Measurements from ENCODE around the gene HTR2B.

Gene HTR2B

DNA sequence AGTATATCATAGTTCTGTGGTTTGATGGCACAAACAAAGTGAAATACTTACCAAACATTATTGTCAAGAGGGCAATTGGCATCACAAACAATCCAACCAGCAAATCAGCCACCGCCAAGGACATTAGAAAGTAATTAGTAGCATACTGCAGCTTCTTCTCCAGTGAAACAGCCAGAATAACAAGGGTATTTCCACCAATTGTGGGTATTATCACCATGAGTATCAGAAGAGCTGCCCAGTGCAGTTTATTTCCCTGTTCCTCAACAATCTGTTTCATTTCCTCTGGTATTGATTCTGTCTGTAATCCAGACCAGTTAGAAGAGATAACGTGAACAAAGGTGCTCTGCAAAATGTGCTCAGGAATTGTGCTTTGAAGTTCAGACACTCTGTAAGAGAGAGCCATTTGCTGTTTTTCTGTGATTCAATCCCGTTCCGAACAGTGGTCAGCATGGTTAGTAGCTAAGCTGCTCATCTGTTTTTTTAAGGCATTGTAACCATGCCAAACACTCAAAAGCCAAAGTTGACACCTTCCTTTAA is 1.4 kb downstream of the HTR2B start:
- no peak overlapping the region for H3K27ac ChIP-seq (ENCODE audit: low read depth, low read length)
- no peaks in the 10 kb centered on the region for H3K9me3 ChIP-seq (ENCODE audit: control insufficient read depth in 5 of 5, low read length in 5 of 5)
- peaks cover 0 to 2% (median 0%) of the 10 kb centered on the region in 5 donors for H3K36me3 ChIP-seq (ENCODE audit: control insufficient read depth in 5 of 5, insufficient read depth in 5 of 5, low read length in 5 of 5)
- peak overlapping the region; percentile 37 to 52 (median 40) for H3K4me3 ChIP-seq (ENCODE audit: low read depth in 1 of 5, low read length in 5 of 5)
- H3K27me3 ChIP-seq (ENCODE audit: control insufficient read depth in 5 of 5, insufficient read depth in 4 of 5, low read length in 5 of 5) = no peaks in the 10 kb centered on the region
- H3K9ac ChIP-seq (ENCODE audit: low read length in 5 of 5) = peak overlapping the region; percentile 2 to 62 (median 31)
- H3K4me1 ChIP-seq (ENCODE audit: control insufficient read depth in 5 of 5, insufficient read depth in 5 of 5, low read length in 5 of 5) = peaks cover 0 to 16% (median 4%) of the 10 kb centered on the region in 5 donors

DNA sequence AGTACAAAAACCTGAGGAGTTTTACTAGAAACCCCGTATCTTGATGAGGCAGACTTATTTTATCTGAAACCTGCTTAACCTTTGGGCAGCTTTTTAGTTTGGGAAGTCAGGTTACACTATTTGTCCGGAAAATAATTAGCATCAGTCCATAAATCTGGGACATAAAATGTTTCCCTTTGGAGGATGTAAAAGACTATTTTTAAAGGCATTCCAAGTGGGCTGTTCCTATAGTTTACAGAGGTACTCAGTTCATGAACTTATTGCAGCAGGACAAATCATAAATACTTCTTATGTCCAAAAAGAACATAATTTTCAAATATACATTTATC is 6.3 kb downstream of the HTR2B start:
- H3K27ac ChIP-seq (ENCODE audit: low read depth, low read length) = no peak overlapping the region
- peak overlapping the region in 1 of 5 donors; percentile 24 for H3K9ac ChIP-seq (ENCODE audit: low read length in 5 of 5)
- H3K4me3 ChIP-seq (ENCODE audit: low read depth in 1 of 5, low read length in 5 of 5) = no peak overlapping the region
- peaks cover 0 to 14% (median 4%) of the 10 kb centered on the region in 5 donors for H3K4me1 ChIP-seq (ENCODE audit: control insufficient read depth in 5 of 5, insufficient read depth in 5 of 5, low read length in 5 of 5)
- H3K27me3 ChIP-seq (ENCODE audit: control insufficient read depth in 5 of 5, insufficient read depth in 4 of 5, low read length in 5 of 5) = no peaks in the 10 kb centered on the region
- H3K36me3 ChIP-seq (ENCODE audit: control insufficient read depth in 5 of 5, insufficient read depth in 5 of 5, low read length in 5 of 5) = peaks cover under 1 to 4% (median 2%) of the 10 kb centered on the region in 5 donors
- no peaks in the 10 kb centered on the region for H3K9me3 ChIP-seq (ENCODE audit: control insufficient read depth in 5 of 5, low read length in 5 of 5)

DNA sequence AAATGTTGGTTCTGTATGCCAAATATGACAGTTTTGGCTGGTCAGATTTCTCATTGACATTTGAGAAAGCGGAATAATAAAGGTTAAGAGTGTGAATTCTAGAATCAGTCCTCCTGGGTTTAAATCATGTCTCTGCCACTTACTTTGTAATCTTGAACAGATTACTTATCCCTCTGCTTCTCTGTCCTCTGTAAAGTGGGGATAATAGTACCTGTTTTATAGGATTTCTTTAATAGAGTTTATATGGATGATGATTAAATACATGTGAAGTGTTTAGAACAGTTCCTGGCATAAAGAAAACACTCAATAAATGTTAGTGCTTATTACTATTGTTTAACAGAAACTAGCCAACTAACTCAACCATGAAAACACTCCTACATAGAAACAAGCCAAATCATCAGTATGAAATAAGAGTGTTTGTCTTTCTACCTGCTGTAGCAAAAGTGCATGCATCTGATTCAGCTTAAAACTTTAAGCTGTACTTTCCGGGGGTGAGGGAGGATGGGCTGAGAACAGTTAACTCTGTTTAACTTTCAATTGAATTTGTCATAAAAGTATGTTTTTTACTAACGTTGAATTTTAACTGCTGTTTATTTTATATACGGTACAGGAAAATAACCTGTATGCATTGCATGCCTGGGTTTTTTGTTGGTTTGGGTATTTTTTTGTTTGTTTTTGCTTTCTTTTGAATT is 6.8 kb downstream of the HTR2B start:
- H3K9ac ChIP-seq (ENCODE audit: low read length in 5 of 5) = peak overlapping the region in 1 of 5 donors; percentile 24
- no peak overlapping the region for H3K27ac ChIP-seq (ENCODE audit: low read depth, low read length)
- peaks cover 4 to 6% (median 5%) of the 10 kb centered on the region in 5 donors for H3K36me3 ChIP-seq (ENCODE audit: control insufficient read depth in 5 of 5, insufficient read depth in 5 of 5, low read length in 5 of 5)
- peaks cover 0 to 10% (median 0%) of the 10 kb centered on the region in 5 donors for H3K4me1 ChIP-seq (ENCODE audit: control insufficient read depth in 5 of 5, insufficient read depth in 5 of 5, low read length in 5 of 5)
- no peaks in the 10 kb centered on the region for H3K27me3 ChIP-seq (ENCODE audit: control insufficient read depth in 5 of 5, insufficient read depth in 4 of 5, low read length in 5 of 5)
- H3K4me3 ChIP-seq (ENCODE audit: low read depth in 1 of 5, low read length in 5 of 5) = no peak overlapping the region
- no peaks in the 10 kb centered on the region for H3K9me3 ChIP-seq (ENCODE audit: control insufficient read depth in 5 of 5, low read length in 5 of 5)

DNA sequence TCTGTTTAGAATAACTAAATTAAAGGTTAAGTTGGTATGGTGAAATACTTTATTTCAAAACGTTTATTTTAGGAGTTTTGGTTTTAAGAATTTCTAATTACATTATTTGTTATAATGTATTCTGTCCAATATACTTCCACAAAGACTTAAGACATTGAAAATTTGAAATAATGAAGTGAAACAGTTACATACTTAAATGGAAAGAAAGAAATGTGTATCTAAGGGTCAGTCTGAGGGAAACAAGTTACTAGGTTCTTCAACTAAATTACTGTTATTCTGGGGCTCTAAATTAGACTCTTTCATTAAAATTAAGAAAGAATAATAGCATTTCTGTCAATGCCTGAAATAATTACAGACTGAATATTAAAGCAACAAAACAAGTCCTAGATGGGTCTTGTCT is 7.7 kb downstream of the HTR2B start:
- H3K4me1 ChIP-seq (ENCODE audit: control insufficient read depth in 5 of 5, insufficient read depth in 5 of 5, low read length in 5 of 5) = peaks cover 0 to 10% (median 0%) of the 10 kb centered on the region in 5 donors
- no peaks in the 10 kb centered on the region for H3K27me3 ChIP-seq (ENCODE audit: control insufficient read depth in 5 of 5, insufficient read depth in 4 of 5, low read length in 5 of 5)
- H3K36me3 ChIP-seq (ENCODE audit: control insufficient read depth in 5 of 5, insufficient read depth in 5 of 5, low read length in 5 of 5) = peaks cover 4 to 6% (median 5%) of the 10 kb centered on the region in 5 donors
- no peaks in the 10 kb centered on the region for H3K9me3 ChIP-seq (ENCODE audit: control insufficient read depth in 5 of 5, low read length in 5 of 5)
- H3K9ac ChIP-seq (ENCODE audit: low read length in 5 of 5) = no peak overlapping the region
- no peak overlapping the region for H3K27ac ChIP-seq (ENCODE audit: low read depth, low read length)
- no peak overlapping the region for H3K4me3 ChIP-seq (ENCODE audit: low read depth in 1 of 5, low read length in 5 of 5)

DNA sequence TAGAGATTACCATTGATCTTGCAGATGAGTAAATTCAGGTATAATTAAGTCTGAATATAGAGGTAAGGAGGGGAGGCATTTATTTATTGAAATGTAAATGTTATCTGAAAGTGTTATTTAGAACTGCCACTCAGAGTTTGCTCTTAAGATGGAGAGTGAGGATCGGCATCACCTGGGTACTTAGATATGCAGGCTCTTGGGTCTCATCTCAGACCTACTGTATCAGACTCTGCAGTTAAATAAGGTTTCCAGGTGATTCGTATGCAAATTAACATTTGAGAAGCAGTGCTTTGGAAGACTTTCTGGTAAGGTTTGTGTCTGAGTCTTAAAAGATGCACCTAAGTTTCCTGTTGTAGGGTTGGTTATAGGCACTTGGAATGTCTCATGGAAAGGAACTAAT is 9.2 kb downstream of the HTR2B start:
- Histone ChIP-seq H3K4me1 (ENCODE audit: control insufficient read depth in 5 of 5, insufficient read depth in 5 of 5, low read length in 5 of 5) (peaks cover 0 to 10% (median 3%) of the 10 kb centered on the region in 5 donors), H3K4me3 (ENCODE audit: low read depth in 1 of 5, low read length in 5 of 5) (no peak overlapping the region), H3K36me3 (ENCODE audit: control insufficient read depth in 5 of 5, insufficient read depth in 5 of 5, low read length in 5 of 5) (peaks cover 4 to 11% (median 6%) of the 10 kb centered on the region in 5 donors), H3K27me3 (ENCODE audit: control insufficient read depth in 5 of 5, insufficient read depth in 4 of 5, low read length in 5 of 5) (no peaks in the 10 kb centered on the region), H3K9ac (ENCODE audit: low read length in 5 of 5) (no peak overlapping the region), H3K27ac (ENCODE audit: low read depth, low read length) (no peak overlapping the region), H3K9me3 (ENCODE audit: control insufficient read depth in 5 of 5, low read length in 5 of 5) (no peaks in the 10 kb centered on the region)

DNA sequence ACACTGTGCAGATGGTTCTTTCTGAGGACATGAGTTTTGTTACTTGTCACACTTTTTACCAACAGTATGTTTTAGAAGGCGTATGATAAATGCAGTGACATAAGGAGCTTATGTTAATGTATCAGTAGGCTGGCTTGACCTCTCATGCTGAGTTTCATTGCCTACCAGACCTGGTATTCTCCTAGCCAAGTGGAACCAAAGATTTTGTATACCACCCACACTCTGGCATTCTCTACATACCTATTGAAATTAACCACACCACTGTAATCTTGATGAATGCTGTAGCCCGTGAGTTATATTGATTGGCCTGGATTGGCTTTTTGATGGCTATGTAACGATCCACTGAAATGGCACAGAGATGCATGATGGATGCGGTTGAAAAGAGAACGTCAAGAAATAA is 11.4 kb downstream of the HTR2B start:
- H3K9me3 ChIP-seq (ENCODE audit: control insufficient read depth in 5 of 5, low read length in 5 of 5) = no peaks in the 10 kb centered on the region
- no peak overlapping the region for H3K4me3 ChIP-seq (ENCODE audit: low read depth in 1 of 5, low read length in 5 of 5)
- H3K27me3 ChIP-seq (ENCODE audit: control insufficient read depth in 5 of 5, insufficient read depth in 4 of 5, low read length in 5 of 5) = no peaks in the 10 kb centered on the region
- no peak overlapping the region for H3K27ac ChIP-seq (ENCODE audit: low read depth, low read length)
- H3K36me3 ChIP-seq (ENCODE audit: control insufficient read depth in 5 of 5, insufficient read depth in 5 of 5, low read length in 5 of 5) = peaks cover 12 to 28% (median 14%) of the 10 kb centered on the region in 5 donors
- no peak overlapping the region for H3K9ac ChIP-seq (ENCODE audit: low read length in 5 of 5)
- peaks cover 0 to 10% (median 5%) of the 10 kb centered on the region in 5 donors for H3K4me1 ChIP-seq (ENCODE audit: control insufficient read depth in 5 of 5, insufficient read depth in 5 of 5, low read length in 5 of 5)

DNA sequence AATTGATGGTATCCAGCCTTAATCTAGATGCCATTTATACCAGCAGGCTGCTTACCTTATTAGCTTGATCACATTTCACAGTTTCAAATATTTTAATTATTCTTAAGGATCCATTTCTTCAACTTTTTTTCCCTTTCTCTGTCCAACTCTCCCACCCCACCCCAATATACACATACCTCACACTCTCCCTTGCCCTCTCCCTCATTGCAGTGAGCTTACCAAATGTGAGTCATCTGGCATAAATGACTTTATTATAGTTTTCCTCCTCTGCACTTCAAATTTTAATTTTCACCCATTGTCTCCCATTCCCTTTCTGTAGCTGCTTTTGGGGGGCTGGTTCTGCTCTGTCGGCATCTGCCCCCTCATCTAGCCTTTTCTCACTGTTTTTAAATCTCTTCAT is 12.9 kb downstream of the HTR2B start:
- H3K27me3 ChIP-seq (ENCODE audit: control insufficient read depth in 5 of 5, insufficient read depth in 4 of 5, low read length in 5 of 5) = no peaks in the 10 kb centered on the region
- no peak overlapping the region for H3K27ac ChIP-seq (ENCODE audit: low read depth, low read length)
- H3K9ac ChIP-seq (ENCODE audit: low read length in 5 of 5) = no peak overlapping the region
- no peaks in the 10 kb centered on the region for H3K9me3 ChIP-seq (ENCODE audit: control insufficient read depth in 5 of 5, low read length in 5 of 5)
- H3K36me3 ChIP-seq (ENCODE audit: control insufficient read depth in 5 of 5, insufficient read depth in 5 of 5, low read length in 5 of 5) = peaks cover 14 to 37% (median 14%) of the 10 kb centered on the region in 5 donors
- peaks cover 0 to 7% (median 4%) of the 10 kb centered on the region in 5 donors for H3K4me1 ChIP-seq (ENCODE audit: control insufficient read depth in 5 of 5, insufficient read depth in 5 of 5, low read length in 5 of 5)
- H3K4me3 ChIP-seq (ENCODE audit: low read depth in 1 of 5, low read length in 5 of 5) = no peak overlapping the region

DNA sequence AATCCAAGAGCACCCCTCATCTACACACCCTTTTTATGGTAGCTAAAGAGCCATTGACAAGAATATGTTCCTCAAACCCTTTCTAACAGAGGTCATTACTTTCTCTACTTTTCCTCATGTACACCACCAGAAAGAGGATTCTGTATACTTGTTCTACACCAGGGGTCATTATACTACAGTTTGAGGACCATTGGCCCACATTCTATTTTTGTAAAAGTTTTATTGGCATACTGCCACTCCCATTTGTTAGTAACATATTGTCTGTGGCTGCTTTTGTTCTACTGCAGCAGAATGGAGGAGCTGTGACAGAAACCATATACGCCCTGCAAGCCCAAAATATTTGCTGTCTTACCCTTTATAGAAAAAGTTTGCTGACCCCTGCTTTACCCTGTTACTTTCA is 14.3 kb downstream of the HTR2B start:
- H3K4me1 ChIP-seq (ENCODE audit: control insufficient read depth in 5 of 5, insufficient read depth in 5 of 5, low read length in 5 of 5) = peaks cover 0 to 7% (median 4%) of the 10 kb centered on the region in 5 donors
- H3K4me3 ChIP-seq (ENCODE audit: low read depth in 1 of 5, low read length in 5 of 5) = no peak overlapping the region
- no peaks in the 10 kb centered on the region for H3K9me3 ChIP-seq (ENCODE audit: control insufficient read depth in 5 of 5, low read length in 5 of 5)
- no peak overlapping the region for H3K27ac ChIP-seq (ENCODE audit: low read depth, low read length)
- H3K36me3 ChIP-seq (ENCODE audit: control insufficient read depth in 5 of 5, insufficient read depth in 5 of 5, low read length in 5 of 5) = peaks cover 14 to 37% (median 14%) of the 10 kb centered on the region in 5 donors
- no peak overlapping the region for H3K9ac ChIP-seq (ENCODE audit: low read length in 5 of 5)
- H3K27me3 ChIP-seq (ENCODE audit: control insufficient read depth in 5 of 5, insufficient read depth in 4 of 5, low read length in 5 of 5) = no peaks in the 10 kb centered on the region

DNA sequence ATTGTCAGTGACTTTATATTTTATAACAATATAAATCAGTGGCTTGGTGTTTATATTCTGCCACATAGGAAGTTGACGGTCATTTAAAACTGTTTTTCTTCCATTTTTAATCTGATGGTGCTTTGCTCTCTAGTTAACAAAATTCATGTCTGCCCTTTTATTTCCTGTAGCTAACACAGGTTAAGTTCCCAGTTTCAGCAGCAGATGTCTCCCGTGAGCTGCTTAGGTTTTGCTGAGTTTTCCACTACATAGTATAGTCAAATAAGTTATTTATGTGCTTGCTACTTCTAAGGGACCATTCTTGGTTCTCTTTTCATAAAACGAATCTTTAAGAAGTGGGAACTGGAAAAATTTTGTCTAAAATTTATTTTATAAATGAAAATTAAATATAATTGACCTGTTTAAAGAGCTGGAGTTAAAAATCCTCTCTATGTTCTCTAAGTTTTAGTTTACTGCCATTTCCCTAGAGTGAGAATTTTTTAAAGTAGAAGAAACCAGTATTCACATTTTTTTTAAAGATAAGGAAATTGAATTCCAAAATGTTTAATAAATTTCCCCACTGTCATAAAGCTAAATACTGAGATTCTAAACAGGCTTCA is 20.6 kb downstream of the HTR2B start:
- Histone ChIP-seq H3K9me3 (ENCODE audit: control insufficient read depth in 5 of 5, low read length in 5 of 5) (peaks cover 2 to 17% (median 13%) of the 10 kb centered on the region in 5 donors), H3K4me3 (ENCODE audit: low read depth in 1 of 5, low read length in 5 of 5) (no peak overlapping the region), H3K9ac (ENCODE audit: low read length in 5 of 5) (no peak overlapping the region), H3K4me1 (ENCODE audit: control insufficient read depth in 5 of 5, insufficient read depth in 5 of 5, low read length in 5 of 5) (no peaks in the 10 kb centered on the region), H3K36me3 (ENCODE audit: control insufficient read depth in 5 of 5, insufficient read depth in 5 of 5, low read length in 5 of 5) (peaks cover 25 to 48% (median 26%) of the 10 kb centered on the region in 5 donors), H3K27me3 (ENCODE audit: control insufficient read depth in 5 of 5, insufficient read depth in 4 of 5, low read length in 5 of 5) (no peaks in the 10 kb centered on the region), H3K27ac (ENCODE audit: low read depth, low read length) (no peak overlapping the region)

DNA sequence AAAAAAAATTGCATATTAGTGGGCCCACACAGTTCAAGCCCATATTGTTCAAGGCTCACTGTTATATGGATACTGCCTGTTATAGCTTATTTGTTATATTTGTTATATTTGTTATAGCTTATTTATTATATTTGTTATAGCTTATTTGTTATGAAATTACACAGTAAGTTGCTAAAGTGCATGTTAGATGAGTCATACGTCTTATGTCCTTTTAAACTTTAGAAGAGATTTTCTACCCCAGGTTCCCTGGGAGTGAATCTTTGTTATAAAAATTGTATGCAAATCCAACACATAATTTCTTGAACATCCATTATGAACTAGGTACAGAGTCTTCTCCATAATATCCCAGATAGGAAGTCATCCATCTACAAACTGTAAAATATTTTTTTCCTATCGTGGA is 22.1 kb downstream of the HTR2B start:
- H3K27me3 ChIP-seq (ENCODE audit: control insufficient read depth in 5 of 5, insufficient read depth in 4 of 5, low read length in 5 of 5) = no peaks in the 10 kb centered on the region
- no peak overlapping the region for H3K9ac ChIP-seq (ENCODE audit: low read length in 5 of 5)
- peaks cover 19 to 48% (median 30%) of the 10 kb centered on the region in 5 donors for H3K36me3 ChIP-seq (ENCODE audit: control insufficient read depth in 5 of 5, insufficient read depth in 5 of 5, low read length in 5 of 5)
- no peak overlapping the region for H3K4me3 ChIP-seq (ENCODE audit: low read depth in 1 of 5, low read length in 5 of 5)
- H3K27ac ChIP-seq (ENCODE audit: low read depth, low read length) = no peak overlapping the region
- H3K4me1 ChIP-seq (ENCODE audit: control insufficient read depth in 5 of 5, insufficient read depth in 5 of 5, low read length in 5 of 5) = no peaks in the 10 kb centered on the region
- peaks cover 6 to 22% (median 17%) of the 10 kb centered on the region in 5 donors for H3K9me3 ChIP-seq (ENCODE audit: control insufficient read depth in 5 of 5, low read length in 5 of 5)

Data from subcutaneous abdominal adipose tissue (tissue), 5 donors.